Uterus (tissue), 2 donors: ENCODE results near the gene VEZT.

ENCODE experiments used
- POLR2A ChIP-seq, 2 donors: fragments of 450-650 bp; IDR thresholded peaks; one replicate each; pipeline ENCODE4 v1.6.1; 2016; ENCODE audit warnings: antibody characterized with exemption in 2 of 2, mild to moderate bottlenecking in 1 of 2, moderate library complexity in 1 of 2
- TF ChIP-seq, protein P1 (sequence below), 4 experiments: fragments of 200-600 bp in 2 of 4; fragments of 450-650 bp in 2 of 4; sonication (generic) in 2 of 4; IDR thresholded peaks; one replicate each; pipeline ENCODE4 v1.5.1; 2016 to 2019; ENCODE audit warnings: antibody characterized with exemption in 4 of 4, mild to moderate bottlenecking in 2 of 4, moderate library complexity in 1 of 4

GRCh38 chr12:95325501-95325900 lies 107.9 kb downstream of the VEZT start:
- TF ChIP-seq, protein P1, sequence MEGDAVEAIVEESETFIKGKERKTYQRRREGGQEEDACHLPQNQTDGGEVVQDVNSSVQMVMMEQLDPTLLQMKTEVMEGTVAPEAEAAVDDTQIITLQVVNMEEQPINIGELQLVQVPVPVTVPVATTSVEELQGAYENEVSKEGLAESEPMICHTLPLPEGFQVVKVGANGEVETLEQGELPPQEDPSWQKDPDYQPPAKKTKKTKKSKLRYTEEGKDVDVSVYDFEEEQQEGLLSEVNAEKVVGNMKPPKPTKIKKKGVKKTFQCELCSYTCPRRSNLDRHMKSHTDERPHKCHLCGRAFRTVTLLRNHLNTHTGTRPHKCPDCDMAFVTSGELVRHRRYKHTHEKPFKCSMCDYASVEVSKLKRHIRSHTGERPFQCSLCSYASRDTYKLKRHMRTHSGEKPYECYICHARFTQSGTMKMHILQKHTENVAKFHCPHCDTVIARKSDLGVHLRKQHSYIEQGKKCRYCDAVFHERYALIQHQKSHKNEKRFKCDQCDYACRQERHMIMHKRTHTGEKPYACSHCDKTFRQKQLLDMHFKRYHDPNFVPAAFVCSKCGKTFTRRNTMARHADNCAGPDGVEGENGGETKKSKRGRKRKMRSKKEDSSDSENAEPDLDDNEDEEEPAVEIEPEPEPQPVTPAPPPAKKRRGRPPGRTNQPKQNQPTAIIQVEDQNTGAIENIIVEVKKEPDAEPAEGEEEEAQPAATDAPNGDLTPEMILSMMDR (IDR thresholded peaks at IDR 0.05): no peak
- TF ChIP-seq POLR2A (IDR thresholded peaks at IDR 0.05): no peak
